Myocyte (in vitro differentiated cells): ENCODE data around the gene FAM229A. TPM values are rescaled to one million over a fixed set of nuclear protein-coding genes. Genes with fewer than 3 reads are reported as not detected.
"Not testable (repeated sequence)": the region's sequence is repeated elsewhere in the genome, so short reads cannot be mapped to it uniquely, and the experiment has no call there.

Source experiments
- DNase-seq: peaks from one replicate; pipeline ENCODE4 v3.0.0-alpha.2; 2012; ENCODE audit warnings: low read depth
- polyA plus RNA-seq: library from polyadenylated mRNA; unstranded; fragments of >200 nt; gene quantifications from one replicate; pipeline ENCODE4 v1.2.1, GENCODE V29; 2012; ENCODE audit warnings: missing spikeins
- total RNA-seq: library from RNA; depleted of rRNA; stranded (reverse); fragments of >200 nt; gene quantifications from 2 replicates; pipeline ENCODE4 v1.2.3, GENCODE V29; 2014

FAM229A gene
- total RNA-seq = 4.4 and 5.2 TPM in 2 replicates
- 4.6 TPM for polyA plus RNA-seq

GRCh38 chr1:32362474-32363313, at the start of gene FAM229A, which contains the start of gene TSSK3:
TSS of gene FAM229A (minus strand) at chr1:32362485. CDS start at chr1:32362091, 394 bp downstream.
TSS of gene TSSK3 (plus strand) at chr1:32362539. CDS start at chr1:32362702, 163 bp downstream.
- no peak for DNase-seq

- peak; percentile 28 for DNase-seq
Measured at GRCh38 chr1:32411261-32411660, 49.0 kb upstream of the FAM229A start.

GRCh38 chr1:32406629-32407111, 44.4 kb upstream of the FAM229A start:
- DNase-seq = no peak

GRCh38 chr1:32405672-32406467, 43.6 kb upstream of the FAM229A start:
- no peak for DNase-seq

- DNase-seq = peak; percentile 88
Measured at GRCh38 chr1:32404946-32405345, 42.7 kb upstream of the FAM229A start.

- DNase-seq = peak; percentile 98
Measured at GRCh38 chr1:32400876-32401631, 38.8 kb upstream of the FAM229A start.

GRCh38 chr1:32399843-32400242, 37.6 kb upstream of the FAM229A start:
- DNase-seq = no peak

- DNase-seq = no peak
Measured at GRCh38 chr1:32398401-32398800, 36.1 kb upstream of the FAM229A start.

GRCh38 chr1:32396524-32396923, 34.2 kb upstream of the FAM229A start:
- DNase-seq = not testable (repeated sequence)

- no peak for DNase-seq
Measured at GRCh38 chr1:32394890-32395432, 32.7 kb upstream of the FAM229A start.

- peak; percentile 100 for DNase-seq
Measured at GRCh38 chr1:32394141-32394889, 32.0 kb upstream of the FAM229A start, which contains the start of gene BSDC1. TSS of gene BSDC1 (minus strand) at chr1:32394441. CDS start at chr1:32394414, 27 bp downstream.

- no peak for DNase-seq
Measured at GRCh38 chr1:32393832-32394140, 31.5 kb upstream of the FAM229A start.

GRCh38 chr1:32393136-32393535, 30.9 kb upstream of the FAM229A start:
- no peak for DNase-seq

- DNase-seq = no peak
Measured at GRCh38 chr1:32392325-32392724, 30.0 kb upstream of the FAM229A start.

- DNase-seq = no peak
Measured at GRCh38 chr1:32390904-32391870, 28.9 kb upstream of the FAM229A start.

- no peak for DNase-seq
Measured at GRCh38 chr1:32388641-32389040, 26.4 kb upstream of the FAM229A start.

GRCh38 chr1:32386676-32387392, 24.5 kb upstream of the FAM229A start:
- no peak for DNase-seq

GRCh38 chr1:32380057-32380456, 17.8 kb upstream of the FAM229A start:
- DNase-seq = no peak
